ENCODE measurements around the gene IQCK.
"Not testable (repeated sequence)": the region's sequence is repeated elsewhere in the genome, so short reads cannot be mapped to it uniquely, and the experiment has no call there.

The IQCK gene

DNA sequence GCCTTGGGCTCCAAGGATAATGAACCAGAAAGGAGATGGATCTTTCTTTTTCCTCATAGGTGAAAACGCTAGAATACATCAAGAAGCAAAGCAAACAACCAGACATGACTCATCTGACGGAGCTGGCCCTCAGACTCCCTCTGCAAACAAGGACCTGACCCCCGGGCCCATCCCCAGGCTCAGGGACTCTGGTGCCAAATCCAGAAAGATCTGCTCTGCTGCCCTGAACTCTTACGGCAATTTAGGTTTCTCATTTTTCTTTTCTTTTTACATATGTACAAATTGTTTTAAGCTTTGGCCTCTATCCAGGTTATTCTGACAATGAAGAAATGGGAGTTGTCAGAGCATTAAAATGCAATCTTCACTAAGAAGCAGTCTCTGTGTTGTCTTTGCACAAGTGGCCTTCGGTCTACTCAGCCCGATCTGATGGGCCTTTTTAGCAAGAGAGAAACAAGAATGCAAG is 17.7 kb upstream of the IQCK start:
- no peak for DNase-seq

DNA sequence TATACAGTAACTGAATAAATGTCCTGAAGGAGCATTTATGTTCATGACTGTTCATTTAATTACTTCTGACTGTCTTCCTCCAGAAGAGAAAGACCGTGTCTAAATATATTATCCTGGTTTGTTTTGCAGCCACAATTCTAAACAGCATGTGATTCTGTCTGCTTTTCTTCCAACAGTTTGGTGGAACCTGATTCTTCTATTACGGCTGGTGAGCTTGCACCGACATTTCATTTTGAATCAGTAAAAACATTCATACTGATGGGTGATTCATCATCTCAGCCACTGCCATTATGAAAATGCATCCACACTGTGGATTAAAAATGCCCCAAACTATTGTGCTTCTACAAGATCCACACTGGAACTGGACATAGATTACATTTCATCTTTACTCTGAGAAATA is 17.0 kb upstream of the IQCK start:
- DNase-seq, result no peak

DNA sequence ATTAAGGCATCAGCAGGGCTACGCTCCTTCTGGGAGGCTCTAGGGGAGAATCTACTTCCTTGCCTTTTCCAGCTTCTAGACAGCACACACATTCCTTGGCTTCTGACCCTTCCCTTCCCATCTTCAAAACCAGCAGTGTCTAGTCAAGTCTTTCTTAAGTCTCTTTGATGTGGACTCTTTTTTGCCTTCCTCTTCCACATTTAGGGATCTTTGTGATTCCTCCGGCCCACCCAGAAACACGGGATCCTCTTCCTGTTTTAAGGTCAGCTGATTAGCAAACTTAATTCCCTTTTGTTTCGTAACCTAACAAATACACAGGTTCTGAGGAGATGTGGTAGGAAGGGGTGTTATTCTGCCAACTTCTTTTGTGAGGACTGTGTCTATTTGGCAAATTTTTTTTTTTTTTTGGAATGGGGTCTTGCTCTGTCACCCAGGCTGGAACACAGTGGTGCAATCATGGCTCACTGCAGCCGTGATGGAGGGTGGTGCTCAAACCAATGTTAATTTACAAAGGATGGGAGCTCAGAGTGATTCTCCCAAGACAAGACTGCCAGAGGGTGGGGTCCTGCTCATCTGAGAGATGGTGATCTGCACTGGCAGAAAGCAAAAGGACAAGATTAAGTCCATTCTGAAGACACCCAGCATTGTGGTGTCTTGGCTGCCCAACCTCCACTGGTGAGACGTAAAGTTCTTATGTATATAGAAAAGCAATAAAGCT is 14.7 kb upstream of the IQCK start:
- no peak for DNase-seq

DNA sequence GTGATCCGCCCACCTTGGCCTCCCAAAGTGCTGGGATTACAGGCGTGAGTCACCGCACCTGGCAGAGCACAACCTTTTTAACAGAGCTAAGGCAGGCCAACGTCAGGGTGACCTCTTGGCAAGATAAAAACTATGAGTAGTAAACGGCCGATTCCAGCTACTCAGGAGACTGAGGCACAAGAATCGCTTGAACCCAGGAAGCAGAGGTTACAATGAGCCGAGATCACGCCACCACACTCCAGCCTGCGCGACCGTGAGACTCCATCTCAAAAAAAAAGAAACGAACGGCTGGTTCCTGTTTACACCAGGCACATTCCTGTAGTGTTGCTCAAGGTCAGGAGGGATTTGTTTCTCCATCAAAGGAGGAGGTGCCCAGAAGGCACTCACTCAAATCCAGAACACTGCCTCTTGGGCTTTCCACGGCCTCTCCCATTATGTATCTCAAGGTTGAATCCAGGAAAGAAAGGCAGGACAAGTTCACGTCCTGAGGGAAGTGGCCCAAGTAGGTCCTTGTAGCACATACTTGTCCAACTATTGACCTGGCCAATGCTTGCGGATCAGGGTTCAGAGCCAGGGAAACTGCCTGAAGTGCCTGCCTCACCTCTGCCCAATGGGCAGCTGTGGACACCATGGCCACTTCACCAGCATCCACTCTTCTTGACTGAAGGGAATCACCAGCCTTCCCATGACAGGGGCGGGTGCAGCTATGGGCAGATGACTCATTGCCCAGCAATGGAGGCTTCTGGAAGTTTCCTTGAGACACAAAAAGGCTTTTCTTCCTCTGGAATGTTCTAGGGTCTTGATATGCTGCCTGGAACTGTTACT is 13.5 kb upstream of the IQCK start:
- no peak for DNase-seq

DNA sequence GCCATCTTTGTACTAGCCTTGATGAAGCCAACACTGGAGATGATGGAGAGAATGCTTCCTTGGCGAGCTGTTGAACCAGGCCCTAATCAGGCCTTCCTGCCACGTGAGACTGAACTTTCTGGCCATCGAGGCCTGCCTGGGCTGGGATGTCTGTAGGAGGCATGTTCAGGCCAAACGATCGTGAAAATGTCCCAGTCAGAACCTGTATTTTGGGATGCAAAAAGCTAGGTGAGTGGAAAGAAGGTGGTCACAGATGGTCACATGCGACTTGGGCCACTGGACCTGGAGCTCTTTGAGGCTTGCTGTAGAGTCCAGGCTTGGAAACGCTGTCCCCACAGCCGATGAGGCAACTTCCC is 12.9 kb upstream of the IQCK start:
- DNase-seq, result no peak

DNA sequence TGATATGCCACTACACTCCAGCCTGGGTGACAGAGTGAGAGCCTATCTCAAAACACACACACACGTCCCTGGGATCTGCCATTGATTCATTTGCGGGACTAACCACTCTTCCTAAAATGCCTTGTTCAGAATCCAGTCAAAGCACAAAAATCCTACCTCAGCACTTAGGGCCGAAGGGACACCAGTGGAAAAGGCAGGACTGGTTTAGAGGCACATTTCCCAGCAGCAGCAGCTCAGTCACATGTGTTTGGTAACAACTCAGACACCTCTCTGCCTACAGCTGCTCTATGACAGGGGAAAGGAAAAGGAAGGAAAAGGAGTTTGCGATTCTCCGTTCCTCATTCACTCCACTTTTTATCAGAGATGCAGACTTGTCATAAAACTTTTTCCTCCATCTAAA is 12.2 kb upstream of the IQCK start:
- no peak for DNase-seq

DNA sequence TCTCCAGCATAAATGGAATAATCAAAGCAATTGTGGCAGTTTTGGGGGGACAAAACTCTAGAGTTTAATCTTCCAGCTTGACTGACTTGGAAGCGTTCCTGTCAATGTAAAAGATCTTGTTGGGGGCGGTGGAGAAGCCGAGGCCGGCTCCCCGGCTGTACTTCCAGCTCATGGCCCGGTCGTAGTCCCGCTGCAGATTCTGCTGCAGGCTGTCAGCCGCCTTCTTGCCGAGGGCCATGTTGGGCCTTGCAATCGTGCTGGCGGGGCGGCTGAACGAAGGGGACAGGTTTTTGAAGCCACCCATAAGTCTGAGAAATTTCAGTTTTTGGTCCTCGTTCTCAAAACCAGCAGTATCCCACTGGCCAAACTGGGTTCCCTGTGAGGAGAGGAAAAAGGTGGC is 11.2 kb upstream of the IQCK start:
- DNase-seq, result no peak

DNA sequence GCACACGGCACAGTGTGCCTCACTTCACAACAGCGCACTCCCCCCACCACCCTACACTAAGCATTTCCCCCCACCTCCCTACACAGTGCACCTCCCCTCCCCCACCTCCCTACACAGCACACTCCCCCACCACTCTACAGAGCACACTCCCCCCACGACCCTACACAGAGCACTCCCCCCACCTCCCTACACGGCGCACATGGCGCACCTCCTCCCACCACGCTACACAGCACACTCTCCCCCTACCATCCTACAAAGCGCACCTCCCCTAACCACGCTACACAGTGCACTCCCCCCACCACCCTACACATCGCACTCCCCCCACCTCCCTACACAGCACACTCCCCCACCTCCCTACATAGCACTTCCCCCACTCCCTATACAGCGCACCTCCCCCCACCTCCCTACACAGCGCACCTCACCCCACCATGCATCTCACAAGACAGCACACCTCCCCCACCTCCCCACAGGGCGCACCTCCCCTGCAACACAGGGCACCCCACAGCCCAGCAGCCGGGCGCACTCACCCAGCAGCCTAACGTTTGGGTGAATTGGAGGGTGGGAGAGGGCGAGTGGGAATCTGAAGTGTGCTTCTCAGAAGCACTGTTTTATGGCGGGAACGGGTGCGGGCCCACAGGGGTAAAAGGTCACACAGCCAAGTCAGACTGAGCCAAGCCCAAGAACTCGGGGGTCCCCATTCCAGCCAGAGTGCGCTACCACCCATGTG is 10.3 kb upstream of the IQCK start:
- no peak for DNase-seq

DNA sequence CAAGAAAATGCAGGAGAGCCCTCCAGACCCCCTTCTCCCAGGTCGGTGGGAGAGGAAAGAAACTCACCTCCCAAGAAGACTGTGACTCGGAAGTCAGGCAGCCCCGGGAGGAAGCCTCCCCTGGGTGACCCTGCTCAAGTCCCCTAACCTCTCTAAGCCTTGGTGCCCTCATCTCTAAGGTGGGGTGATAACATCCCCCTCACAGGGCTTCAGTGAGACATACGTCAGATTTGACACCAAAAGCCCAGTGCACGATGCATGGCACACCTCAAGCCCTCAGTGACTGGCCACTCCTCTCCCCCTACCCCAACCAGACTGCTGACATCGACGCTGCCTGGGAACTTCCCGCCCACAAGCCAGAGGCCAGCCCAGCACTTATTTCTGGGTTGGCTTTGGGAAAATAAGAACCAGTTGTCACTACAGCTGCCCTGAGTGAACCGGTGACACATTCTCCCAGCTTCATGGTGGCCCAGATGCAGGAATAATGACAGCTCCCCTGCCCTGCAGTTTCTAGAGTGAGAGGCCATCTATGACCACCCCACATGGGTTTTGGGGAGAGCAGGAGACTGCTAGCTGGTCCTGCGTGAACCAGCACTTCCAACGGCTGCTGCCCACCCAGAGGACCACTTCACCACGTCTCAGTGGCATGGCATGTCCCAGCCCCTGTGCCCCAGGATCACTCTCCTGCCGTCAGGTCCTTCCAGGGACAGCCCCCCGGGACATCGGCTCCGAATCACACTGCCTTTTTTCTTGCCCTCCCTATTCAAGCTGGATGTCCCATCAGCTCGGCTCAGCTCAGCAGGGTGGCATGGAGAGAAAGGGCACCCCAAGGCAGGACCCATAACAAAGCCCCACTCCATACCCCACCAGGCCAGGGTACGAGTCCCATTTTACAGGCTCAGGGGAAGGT is 9.5 kb upstream of the IQCK start:
- no peak for DNase-seq

DNA sequence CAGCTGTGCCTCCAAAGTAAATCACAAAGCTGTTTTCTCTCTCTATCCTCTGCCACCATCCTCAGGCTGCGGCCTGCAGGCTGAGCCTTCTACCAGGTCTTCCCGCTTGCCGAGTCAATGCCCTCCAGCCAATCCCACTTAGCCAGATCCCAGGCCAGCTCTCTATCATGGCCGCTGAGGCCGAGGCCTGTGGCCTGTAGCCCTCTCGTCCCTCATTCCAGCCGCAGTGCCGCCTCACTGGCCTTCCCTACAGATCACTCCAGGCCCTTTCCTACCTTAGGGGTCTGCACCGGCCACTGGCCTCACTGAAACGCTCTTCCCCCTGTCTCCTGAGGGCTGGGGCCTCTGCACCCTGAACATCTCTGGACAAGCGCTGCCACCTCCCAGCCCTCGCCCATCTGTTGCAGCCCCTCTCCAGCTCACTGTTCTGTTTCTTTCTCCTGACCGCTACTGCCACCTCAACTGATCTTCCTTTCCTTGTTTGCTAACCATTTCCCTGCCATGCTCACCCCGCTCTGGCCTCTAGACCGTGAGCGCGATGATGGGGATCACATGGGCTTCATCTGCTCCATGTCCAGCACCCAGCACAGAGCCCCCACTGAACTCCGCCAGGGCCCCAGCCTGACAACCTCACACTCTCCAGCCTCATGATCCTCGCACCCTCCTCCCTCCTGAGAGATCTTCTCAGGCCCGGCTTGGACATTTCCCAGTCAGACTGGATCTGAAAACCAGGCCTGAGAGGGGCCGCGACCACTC is 8.5 kb upstream of the IQCK start:
- DNase-seq, result no peak

DNA sequence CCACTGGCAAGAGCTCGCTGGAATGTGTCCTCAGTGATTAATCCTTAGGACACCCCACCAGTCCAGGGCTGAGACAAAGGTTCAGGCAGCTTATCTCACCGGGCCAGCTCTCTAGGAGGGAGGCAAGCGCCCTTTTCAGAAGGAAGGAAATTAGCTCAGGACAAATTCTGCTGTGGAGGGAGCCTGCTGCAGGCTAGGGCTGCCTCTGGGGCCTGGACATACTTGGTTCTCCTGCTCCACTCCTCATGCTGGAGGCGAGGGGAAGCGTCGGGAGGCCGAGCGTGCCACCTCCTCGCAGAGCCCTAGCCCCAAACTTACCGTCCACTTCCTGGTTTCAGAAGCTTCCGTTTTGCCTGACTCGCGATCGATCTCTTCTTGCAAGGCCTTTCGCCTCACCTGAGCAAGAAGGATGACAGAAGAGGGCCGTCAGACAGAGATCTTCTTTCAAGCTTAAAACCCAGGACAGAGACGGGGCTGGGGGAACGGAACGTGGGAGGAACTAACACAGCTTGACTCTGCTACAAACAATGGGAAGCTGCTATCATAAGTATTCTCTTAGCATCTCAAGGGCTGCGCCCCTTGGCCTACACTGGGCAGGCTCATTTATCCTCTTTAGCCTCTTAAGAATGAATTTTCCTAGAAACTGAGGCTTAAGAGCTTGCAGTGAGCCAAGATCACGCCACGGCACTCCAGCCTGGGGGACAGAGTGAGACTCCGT is 7.7 kb upstream of the IQCK start:
- DNase-seq, result no peak

DNA sequence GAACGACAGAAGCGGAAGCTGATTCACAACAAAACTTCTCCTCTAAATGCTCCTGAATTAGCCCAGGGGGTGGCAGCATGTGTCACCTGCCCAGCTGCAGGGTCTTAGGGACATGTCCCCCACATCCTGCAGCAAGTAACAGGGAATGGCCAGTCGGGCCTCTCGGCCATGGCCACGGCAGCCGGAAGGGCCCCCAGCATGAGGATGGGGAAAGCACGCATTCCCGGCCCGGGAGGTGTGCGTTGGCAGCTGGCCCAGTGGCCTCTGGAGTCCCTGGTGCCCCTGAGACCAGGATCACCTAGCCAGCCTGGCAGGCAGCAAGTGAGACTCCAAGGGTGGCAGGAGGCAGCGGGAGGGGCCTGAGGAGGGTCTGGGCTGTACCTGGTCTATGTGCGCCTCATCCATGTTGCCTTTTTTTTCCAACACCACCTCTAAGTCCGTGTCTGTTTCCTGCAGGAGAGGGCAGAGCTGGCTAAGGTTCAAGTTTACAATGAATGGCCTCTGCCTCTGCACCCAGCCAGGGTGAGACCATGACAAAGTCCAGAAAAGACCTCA is 7.0 kb upstream of the IQCK start:
- no peak for DNase-seq

DNA sequence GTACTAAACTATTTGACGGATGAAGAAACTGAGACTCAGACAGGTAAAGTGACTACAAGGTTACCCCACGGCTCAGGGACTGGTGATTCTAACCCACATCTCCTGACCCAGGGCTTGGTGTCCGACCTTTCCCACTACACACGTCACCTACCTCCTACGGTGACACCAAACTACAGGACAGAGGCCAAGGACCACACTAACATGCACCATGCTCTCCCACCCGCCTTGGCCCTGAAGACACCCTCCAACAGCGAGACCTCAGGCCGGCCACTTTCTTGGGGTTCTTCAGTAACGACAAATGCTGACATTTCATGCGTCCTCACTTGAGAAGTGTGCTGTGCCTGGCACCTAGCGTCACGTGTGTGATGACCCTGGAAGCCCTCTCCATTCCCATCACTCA is 6.4 kb upstream of the IQCK start:
- no peak for DNase-seq

DNA sequence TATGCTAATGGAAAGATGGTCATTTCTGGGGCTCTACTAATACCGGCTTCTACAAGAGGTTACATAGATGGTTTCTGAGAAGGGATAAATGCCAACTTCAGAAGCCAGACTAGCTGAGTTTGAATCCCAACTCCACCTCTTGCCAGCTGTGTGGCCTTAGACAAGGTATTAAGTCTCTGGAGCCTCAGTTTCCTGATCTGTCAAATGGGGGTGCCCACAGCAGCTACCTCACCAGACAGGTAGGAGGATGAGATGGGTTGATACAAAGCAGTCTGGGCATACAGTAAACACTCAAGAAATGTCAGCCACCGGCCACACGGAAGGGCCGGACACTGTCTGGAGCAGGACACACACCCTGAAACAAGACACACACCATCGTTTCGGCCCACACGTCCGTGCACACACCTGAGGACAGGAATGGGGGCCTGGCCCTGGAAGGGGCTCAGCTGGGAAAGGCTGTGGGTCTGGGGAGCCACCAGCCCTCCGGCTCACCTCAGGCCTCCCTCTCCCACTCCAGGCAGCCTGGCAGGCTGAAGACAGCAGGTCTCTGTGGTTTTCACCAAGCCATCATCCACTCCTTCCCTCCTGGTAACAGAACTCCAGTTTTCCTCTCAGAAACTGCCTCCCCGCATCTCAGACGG is 5.5 kb upstream of the IQCK start:
- DNase-seq, result no peak

DNA sequence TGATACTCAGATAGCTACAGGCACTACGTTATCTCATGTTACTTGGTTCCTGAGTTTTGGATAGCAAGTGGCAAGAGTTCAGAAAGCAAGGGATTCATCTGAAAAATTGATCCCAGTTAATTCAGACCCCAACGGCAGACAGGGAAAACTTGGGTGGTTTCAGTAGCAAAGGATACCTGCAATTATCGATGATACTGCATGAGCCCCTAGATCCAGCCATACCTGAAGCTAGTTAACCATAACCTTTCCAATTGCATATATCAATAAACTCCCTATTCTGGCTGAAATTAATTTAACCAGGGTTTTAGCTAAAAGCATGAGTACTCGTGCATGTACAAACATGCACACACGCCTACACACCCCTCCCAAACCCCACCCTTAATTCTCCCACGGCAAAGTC is 4.4 kb upstream of the IQCK start:
- no peak for DNase-seq

DNA sequence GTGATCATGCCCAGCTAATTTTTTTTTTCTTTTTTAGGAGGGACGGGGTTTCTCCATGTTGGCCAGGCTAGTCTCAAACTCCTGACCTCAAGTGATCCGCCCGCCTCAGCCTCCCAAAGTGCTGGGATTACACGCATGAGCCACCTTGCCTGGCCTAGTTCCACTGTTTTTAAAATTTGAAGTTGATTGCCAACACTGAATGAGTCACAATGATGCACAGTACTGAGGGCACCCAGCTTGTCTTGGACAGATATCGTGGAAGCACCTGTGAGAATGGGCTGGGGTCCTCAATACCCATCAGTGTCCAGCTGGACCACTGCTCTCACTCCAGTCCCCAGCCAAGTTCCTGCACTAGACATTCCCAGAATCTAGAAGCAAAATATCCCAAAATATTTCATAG is 2.5 kb upstream of the IQCK start:
- DNase-seq, result no peak

DNA sequence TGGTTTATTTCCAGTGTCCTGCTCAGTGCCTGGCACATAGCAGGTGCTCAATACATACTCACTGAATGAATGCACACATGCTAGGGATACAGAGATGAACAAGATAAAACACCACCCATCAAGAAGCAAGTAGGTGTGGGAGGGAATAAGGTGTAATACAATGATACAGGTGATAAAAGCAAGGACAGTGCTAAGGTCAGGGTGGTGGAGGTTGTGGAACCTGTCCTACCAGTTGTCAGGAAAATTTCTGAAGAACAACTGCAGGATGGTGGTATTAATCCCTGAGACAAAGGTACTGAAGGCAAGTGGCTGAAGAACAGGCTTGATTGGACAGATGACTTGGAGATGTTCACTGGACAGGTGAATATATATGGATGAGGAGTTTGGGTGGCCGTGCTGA is 1.9 kb upstream of the IQCK start:
- no peak for DNase-seq

DNA sequence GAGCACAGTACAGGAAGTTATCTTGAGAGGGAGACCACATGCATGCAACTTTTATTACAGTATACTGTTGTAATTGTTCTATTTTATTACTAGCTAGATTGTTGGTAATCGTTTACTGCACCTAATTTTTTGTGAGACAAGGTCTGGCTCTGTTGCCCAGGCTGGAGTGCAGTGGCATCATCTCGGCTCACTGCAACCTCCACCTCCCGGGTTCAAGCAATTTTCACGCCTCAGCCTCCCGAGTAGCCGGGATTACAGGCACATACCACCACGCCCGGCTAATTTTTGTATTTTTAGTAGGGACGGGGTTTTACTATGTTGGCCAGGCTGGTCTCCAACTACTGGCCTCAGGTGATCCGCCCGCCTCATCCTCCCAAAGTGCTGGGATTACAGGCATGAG is 1.3 kb upstream of the IQCK start:
- not testable (repeated sequence) for DNase-seq

DNA sequence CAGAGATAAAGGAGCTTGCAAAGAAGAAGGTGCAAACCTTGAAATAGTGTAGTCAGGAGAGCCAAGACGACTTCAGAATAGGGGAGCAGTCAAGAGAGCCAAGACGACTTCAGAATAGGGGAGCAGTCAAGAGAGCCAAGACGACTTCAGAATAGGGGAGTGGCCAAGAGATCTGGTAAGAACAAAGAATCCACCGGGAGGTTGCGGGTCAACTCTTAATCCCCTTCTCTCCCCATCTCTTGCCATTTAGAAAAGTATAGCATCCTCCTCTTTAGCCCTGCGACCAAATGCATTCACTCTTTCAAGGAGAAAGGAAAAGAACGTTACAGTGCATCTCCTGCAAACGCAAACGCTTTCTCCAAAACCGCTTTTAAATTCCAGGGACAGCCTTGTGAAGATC is 757 bp upstream of the IQCK start:
- no peak for DNase-seq

DNA sequence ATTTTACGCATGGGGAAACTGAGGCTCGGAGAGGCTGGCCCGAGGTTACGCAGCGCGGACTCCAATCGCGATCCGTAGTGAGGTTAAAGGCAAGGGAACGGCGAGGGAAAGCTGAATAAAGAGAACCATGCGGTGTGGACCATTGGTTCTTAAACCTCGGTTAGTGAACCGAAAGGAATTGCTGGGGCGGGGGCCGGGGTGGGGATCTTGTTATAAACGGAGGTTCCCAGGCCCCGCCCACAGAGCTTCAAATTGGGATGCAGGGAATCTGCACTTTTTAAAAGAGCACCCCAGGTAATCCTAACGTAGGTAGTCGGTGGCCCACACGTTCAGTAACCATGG is 524 bp downstream of the IQCK start:
- no peak for DNase-seq

Measured in activated gamma-delta T cell treated with Interleukin-2 at 50 U/mL for 16 hours (primary cell).